T1000 (cell line): ENCODE measurements around the gene LUZP2.
"Not testable (repeated sequence)": the region's sequence is repeated elsewhere in the genome, so short reads cannot be mapped to it uniquely, and the experiment has no call there.

Source experiments
- DNase-seq: peaks from one replicate; lab custom pipeline; 2025; ENCODE audit warnings: mixed read lengths; lab: John Stamatoyannopoulos, UW

The LUZP2 gene

DNA sequence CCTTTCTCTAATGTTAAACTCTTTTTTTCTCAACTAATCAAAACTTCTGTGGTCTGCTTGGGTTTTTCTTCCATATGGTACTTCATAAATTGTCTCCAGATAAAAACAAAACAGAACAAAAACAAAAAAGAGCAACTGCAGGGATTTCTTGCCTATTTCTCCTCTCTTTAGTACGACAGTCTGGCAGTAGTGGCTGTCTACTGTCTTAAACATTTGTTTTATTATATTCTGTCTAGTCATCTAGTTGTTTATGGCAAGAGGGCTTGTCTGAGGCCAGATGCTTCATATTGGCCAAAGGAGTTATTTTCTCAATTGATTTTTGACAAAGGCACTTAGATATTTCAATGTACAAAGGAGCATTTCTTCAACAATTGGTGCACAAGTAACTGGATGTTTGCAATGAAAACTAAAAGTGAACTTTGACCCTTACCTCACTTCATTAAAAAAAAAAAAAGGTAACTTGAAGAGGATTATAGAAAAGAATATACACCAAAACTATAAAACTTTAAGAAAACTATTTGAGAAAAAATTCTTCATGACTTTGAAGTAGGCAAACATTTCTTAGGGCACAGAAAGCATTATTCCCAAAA lies 404.2 kb downstream of the LUZP2 start:
- no peak for DNase-seq

DNA sequence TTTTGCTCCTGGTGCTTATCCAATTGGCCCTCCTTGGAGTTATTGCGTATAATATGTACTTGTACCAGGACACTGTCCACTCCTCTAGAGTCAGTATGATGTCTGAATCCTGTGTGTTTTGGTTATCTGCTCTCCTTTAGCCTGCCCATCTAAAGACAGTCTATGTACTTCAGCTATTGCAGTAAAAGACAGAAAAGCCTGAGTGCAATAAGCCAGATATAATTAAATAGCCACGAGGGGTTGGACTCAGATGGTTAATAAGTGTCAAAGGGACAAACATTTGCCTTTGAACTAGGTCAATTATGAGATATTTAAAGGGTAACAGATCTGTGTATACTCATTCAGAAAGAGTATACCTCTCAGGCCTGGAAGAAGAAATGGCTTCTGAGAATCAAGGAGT lies 406.7 kb downstream of the LUZP2 start:
- DNase-seq = no peak

DNA sequence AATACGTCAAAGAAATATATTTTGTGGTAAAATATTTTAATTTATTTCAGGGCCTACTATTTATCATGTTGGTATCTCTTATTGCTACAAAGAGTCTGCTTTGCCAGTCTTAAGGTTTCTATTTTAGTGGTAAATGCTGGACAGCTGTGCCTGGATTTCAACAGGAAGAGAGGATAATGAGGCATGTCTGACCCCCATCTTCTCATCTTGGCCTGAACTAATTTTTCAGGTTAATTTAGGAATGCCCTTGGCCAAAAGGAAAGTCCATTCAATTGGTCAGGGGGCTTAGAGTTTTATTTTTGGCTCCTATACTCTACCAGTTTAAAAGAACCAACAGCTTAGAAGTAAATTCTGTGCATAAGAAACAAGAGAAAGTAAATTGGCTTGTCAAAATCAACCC lies 428.2 kb downstream of the LUZP2 start:
- DNase-seq = no peak

DNA sequence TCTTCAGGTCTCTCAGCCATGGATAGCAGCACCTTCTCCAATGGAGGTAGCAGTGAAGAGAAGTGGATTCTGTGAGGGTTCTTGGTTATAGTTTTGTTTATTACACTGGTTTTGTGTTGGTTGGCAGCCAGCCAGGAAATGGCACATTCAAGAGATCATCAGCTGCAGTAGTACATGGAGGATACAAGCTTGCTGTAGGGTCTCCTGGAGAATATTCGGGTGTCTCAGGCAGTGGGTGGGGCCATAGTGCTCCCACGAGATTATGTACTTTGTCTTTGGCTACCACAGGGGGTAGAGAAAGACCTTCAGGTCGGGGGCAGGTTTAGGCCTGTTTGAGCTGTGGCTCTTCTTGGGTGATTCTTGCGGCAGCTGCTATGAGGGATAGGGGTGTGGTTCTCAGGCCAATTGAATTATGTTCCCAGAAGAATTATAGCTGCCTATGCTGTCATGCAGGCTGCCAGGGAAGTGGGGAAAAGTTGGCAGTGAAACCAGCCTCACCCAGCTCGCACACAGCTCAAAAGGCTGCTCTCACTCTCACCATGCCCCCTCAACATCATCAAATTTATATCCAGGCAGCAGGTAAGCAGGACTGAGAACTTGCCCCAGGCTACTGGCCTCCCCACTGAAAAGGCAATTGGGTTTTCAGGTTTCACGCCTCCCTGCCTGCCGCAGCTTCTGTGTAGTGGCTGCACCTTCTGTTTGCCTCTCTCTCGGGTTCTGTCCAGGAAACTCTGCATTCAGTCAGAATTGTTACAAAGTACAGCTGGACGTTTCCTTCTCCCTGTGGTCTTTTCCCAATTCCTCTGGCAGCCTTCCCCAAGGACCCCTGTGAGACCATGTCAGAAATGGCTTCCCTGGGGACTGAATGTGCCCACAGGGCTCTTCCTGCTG lies 435.5 kb downstream of the LUZP2 start:
- no peak for DNase-seq

GRCh38 chr11:24934733-24935439 lies 438.0 kb downstream of the LUZP2 start:
- no peak for DNase-seq

GRCh38 chr11:24944891-24945290 lies 448.0 kb downstream of the LUZP2 start:
- no peak for DNase-seq

GRCh38 chr11:24949406-24949805 lies 452.6 kb downstream of the LUZP2 start:
- no peak for DNase-seq

- no peak for DNase-seq
Observed at GRCh38 chr11:24963852-24964251, 467.0 kb downstream of the LUZP2 start.

DNA sequence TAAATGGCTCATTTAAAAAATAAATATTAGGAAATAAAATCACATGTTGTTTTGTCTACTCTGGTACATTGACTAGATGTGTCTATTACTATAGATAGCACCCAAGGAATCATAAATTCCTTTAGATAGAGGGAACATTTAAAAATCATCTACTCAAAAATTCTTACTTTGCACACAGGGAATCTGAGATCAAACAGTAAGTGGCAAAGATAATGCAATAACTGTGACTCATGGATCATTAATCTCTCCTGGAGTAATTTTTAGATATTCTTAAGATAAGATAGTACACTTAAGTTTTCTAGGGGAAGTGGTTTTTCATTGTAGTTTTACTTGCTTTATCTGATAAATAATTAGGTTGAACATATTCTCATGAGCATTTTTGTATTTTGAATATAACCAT lies 468.9 kb downstream of the LUZP2 start:
- no peak for DNase-seq

- not testable (repeated sequence) for DNase-seq
Observed at GRCh38 chr11:24993903-24994302, 497.1 kb downstream of the LUZP2 start.

GRCh38 chr11:24999929-25000328 lies 503.1 kb downstream of the LUZP2 start:
- DNase-seq = not testable (repeated sequence)

GRCh38 chr11:25037431-25037830 lies 540.6 kb downstream of the LUZP2 start:
- no peak for DNase-seq

GRCh38 chr11:25038131-25038530 lies 541.3 kb downstream of the LUZP2 start:
- DNase-seq = no peak

DNA sequence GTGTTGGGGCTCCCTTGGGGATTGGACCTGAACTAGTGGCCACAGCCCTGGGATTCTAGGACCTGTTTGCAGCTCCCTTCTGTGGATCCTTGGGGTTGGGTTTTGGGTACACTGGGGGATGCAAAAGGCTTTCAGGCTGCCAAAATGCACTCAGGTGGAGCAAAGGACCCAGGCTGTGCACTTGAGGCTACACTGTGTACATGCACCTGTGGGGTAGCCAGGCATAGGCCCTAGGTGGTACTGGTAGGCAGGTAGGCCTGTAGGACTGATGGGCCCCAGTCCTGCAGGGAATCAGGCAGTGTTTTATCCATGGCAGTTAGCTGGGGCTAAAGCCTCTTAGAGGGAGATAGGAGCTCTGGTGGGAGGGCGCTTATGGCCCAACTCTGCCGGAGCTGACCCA lies 542.3 kb downstream of the LUZP2 start:
- no peak for DNase-seq

DNA sequence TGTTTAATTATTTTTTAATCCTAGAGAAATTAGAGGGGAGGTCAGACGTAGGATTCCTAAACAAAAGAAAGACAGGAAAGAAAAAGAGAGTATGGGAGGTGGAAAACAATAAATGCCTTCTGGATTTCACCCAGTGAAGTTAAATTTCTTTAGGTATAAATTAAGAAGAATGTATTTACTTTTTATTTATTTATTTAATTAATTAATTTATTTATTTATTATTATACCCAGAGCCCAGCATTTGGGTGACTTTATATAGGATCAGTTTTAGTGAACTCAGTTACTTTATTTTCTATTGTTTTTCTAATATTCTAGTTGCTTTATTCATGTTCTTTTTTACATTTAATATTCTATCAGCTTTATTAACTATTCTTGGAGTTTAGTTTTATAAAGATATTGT lies 551.8 kb downstream of the LUZP2 start:
- no peak for DNase-seq

- no peak for DNase-seq
Observed at GRCh38 chr11:25052844-25053243, 556.0 kb downstream of the LUZP2 start.

- DNase-seq = no peak
Observed at GRCh38 chr11:25057861-25058260, 561.0 kb downstream of the LUZP2 start.

DNA sequence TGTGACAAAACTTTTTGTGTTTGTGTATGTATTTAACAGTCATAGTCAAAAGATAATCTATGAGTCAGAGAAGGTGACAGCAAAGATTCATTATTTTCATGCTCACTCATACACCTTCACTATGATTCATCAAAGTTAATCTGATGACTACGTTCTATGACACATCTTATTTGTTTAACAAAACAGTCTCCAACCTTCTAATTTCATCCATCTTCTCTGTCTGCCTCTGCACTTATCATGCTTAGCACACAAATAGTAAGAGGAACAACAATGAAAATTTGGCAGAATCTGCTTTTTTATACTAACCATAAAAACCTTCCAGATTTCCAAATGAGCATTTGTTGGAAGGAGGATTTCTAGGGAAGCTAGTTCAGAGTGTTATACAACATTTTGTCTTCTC lies 568.9 kb downstream of the LUZP2 start:
- no peak for DNase-seq

DNA sequence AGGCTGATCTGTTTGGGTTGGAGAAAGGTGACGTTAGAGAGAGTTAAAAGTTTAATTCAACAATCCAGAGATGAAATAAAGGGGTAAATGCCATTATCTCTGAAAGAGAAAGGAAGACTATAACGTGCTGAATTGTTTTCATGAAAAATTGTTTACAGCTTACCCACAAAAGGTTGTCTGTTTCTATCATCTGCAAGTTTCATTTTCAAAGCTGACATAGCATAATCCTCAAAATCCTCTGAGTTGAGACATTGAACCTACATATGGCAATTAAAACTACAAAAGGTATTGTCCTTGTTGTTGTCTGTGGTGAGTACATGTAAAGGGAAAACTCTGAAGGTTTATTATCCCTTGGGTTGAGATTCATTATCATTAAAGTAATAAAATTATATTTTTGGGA lies 569.9 kb downstream of the LUZP2 start:
- DNase-seq = no peak

DNA sequence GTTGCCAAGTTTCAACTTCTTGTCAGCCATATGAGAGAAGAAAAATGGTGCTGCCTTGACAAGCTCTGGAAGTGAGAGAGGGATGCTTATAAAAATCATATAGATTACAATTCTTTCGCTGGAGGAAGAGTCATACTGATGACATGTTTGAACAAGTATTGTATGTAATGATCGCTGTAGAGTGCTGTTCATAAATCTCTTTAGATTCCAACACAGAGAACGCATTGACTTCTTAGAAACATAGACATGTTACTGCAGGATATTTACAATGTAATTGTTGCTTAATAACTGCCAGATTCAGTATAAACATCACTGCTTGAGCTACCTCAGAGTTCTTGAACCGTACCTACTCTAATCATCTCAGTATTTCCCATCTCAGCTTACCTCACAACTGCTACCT lies 571.6 kb downstream of the LUZP2 start:
- DNase-seq = no peak

- no peak for DNase-seq
Observed at GRCh38 chr11:25094085-25094802, 597.4 kb downstream of the LUZP2 start.

DNA sequence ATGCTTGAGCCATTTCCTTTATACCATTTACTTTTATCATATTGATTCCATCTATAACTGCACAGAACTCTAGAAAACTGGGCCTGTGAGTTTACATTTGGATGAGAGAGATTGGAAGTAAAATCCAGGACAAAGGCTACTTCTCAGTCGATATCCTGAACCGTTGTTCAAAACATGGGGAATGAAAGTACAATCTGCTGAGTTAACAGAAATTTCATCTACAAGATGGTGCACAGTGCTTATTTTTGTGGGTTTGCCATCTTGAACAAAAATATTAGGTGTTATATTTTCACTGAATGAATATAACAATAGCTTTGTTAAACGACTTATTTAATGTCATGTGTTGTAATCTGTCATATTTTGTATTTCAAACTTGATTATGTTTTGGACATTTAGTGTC lies 622.6 kb downstream of the LUZP2 start:
- DNase-seq = no peak
